GM12892 (cell line): ENCODE measurements around the gene NPHS1.

Source experiments
- POLR2A ChIP-seq: IDR thresholded peaks from 2 replicates; pipeline ENCODE4 v1.6.1; 2011; ENCODE audit warnings: low read depth, low read length, control low read depth
- TAF1 ChIP-seq: IDR thresholded peaks from 2 replicates; pipeline ENCODE4 v1.6.1; 2011; ENCODE audit warnings: low read depth, mild to moderate bottlenecking, control low read depth, low read length, borderline replicate concordance

DNA sequence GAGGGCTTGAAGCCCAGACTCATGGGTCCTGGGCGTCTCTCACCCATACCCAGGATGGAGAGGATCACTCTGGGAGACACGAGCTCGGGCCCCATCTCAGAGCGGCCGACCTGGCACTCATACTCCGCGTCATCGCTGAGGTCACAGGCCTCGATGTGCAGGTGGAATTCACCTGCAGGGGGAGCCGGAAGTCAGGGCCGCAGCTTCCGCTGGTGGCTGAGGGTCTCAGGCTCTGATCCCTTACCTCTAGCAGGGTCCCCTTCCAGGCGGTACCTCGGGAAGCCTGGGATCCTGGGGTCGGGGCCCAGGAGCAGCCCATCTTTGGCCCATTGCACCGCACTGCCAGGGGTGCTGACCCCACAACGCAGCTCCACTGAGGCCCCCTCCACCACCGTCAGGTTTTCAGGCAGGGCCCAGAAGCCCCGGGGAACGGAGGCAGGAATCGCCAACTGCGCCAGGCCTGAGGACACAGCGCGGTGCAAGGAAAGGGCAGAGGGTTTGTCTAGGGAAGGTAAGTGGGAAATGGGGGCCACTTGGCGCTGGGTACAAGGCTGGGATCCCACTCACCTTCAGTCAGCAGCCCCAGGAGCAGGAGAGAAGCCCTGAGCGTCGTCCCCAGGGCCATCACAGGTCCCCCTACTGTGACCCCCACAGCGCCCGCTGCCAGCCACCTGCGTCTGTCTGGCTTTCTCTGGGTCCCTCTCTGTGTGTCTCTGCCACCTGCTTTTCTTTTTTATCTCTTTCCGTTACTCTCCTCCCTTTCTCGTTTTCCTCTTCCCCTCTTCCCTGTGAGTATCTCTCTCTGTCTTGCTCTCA is 883 bp downstream of the NPHS1 start:
- TF ChIP-seq POLR2A (no peak), TAF1 (no peak)
